LNCAP (cell line): ENCODE results near the gene CADM1.

Experiments
- TF ChIP-seq, protein P1 (sequence below): fragments of 450-650 bp; IDR thresholded peaks from 2 replicates; pipeline ENCODE4 v1.5.1; 2017; ENCODE audit warnings: mild to moderate bottlenecking

The CADM1 gene

DNA sequence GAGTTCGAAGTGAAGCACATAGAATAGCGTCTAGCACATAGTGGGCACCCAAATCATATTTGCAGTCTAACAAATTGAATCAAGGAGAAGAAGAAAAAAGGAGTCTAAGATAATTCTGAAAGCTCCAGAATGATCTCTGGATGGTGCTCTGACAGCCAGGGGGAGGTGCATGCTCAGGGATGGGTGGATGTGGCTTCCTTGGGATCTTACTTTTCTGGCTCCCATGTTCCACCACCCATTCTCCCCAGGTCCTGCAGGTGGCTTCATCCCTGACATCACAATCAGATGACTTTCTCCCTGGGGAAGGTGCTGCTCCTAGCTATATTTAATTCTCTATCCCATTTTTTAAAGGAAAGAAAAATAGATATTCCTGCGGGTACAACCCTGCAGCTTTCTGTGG is 381.9 kb downstream of the CADM1 start:
- TF ChIP-seq, protein P1, sequence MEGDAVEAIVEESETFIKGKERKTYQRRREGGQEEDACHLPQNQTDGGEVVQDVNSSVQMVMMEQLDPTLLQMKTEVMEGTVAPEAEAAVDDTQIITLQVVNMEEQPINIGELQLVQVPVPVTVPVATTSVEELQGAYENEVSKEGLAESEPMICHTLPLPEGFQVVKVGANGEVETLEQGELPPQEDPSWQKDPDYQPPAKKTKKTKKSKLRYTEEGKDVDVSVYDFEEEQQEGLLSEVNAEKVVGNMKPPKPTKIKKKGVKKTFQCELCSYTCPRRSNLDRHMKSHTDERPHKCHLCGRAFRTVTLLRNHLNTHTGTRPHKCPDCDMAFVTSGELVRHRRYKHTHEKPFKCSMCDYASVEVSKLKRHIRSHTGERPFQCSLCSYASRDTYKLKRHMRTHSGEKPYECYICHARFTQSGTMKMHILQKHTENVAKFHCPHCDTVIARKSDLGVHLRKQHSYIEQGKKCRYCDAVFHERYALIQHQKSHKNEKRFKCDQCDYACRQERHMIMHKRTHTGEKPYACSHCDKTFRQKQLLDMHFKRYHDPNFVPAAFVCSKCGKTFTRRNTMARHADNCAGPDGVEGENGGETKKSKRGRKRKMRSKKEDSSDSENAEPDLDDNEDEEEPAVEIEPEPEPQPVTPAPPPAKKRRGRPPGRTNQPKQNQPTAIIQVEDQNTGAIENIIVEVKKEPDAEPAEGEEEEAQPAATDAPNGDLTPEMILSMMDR: no peak
